Vagina (tissue), 2 donors: ENCODE data around the gene DPP6.

Source experiments
- POLR2AphosphoS5 ChIP-seq, 2 donors: sonication (generic); formaldehyde crosslinking; IDR thresholded peaks; one replicate each; pipeline ENCODE4 v1.9.0; 2017; ENCODE audit warnings: antibody characterized with exemption in 2 of 2, mild to moderate bottlenecking in 2 of 2, low read depth in 1 of 2; ENCODE audit not compliant: insufficient read depth in 1 of 2
- TF ChIP-seq, protein P1 (sequence below), 3 experiments: fragments of 450-650 bp in 2 of 3; fragments of 200-600 bp in 1 of 3; sonication (generic) in 1 of 3; IDR thresholded peaks; one replicate each; pipeline ENCODE4 v1.5.1; 2017 to 2019; ENCODE audit warnings: antibody characterized with exemption in 3 of 3, mild to moderate bottlenecking in 2 of 3, moderate library complexity in 2 of 3

DNA sequence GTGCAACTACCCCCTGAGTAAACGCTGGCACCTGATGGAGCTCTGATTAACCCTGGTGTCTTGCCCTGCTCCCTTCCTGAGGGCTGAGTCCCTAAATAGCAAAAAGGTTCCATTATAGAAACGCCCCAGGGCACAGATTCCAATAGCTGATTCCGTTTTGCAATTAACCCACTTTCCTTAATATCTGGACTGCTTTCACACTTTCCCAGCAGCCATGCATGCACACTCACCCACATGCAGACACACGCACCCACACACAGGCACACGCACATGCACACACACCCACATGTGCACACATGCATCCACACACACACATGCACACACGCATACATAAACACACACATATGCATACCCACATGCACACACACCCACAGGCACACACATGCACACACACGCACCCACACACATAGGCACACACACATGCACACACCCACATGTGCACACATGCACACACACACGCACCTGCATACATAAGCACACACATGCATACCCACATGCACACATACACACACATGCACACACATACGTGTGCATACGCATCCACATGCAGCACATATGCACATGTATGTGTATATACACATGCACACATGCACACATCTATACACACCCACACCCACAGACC, 821.4 kb downstream of the DPP6 start:
- TF ChIP-seq POLR2AphosphoS5 (IDR thresholded peaks at IDR 0.05; ENCODE audit: insufficient read depth in 1 of 2, low read depth in 1 of 2): no peak
- TF ChIP-seq, protein P1, sequence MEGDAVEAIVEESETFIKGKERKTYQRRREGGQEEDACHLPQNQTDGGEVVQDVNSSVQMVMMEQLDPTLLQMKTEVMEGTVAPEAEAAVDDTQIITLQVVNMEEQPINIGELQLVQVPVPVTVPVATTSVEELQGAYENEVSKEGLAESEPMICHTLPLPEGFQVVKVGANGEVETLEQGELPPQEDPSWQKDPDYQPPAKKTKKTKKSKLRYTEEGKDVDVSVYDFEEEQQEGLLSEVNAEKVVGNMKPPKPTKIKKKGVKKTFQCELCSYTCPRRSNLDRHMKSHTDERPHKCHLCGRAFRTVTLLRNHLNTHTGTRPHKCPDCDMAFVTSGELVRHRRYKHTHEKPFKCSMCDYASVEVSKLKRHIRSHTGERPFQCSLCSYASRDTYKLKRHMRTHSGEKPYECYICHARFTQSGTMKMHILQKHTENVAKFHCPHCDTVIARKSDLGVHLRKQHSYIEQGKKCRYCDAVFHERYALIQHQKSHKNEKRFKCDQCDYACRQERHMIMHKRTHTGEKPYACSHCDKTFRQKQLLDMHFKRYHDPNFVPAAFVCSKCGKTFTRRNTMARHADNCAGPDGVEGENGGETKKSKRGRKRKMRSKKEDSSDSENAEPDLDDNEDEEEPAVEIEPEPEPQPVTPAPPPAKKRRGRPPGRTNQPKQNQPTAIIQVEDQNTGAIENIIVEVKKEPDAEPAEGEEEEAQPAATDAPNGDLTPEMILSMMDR (IDR thresholded peaks at IDR 0.05): no peak
